GM23338 (cell line): Measurements from ENCODE around the gene CD83. TPM values are rescaled to one million over a fixed set of nuclear protein-coding genes. Genes with fewer than 3 reads are reported as not detected.
A peak's percentile ranks its signal among the peaks of the same experiment; 100 is the strongest.

ENCODE experiments used
- ATAC-seq: fragments of 200-7000 bp; cut with Tn5 transposase; 3 replicates; pipeline ENCODE4 v1.9.1; 2020
- DNase-seq: peaks from one replicate; pipeline ENCODE4 v3.0.0-alpha.2; 2015; ENCODE audit warnings: low spot score
- H2AFZ ChIP-seq: fragments of 200-600 bp; sonication (generic); 2 replicates; pipeline ENCODE4 v1.8.0; 2016; ENCODE audit warnings: antibody characterized with exemption, mild to moderate bottlenecking, moderate library complexity
- H3F3A ChIP-seq: fragments of 200-600 bp; sonication (generic); replicated peaks from 2 replicates; pipeline ENCODE4 v1.8.0; 2017; ENCODE audit warnings: antibody characterized with exemption, mixed run types, low read depth
- H3K27ac ChIP-seq: fragments of 200-600 bp; sonication (generic); 2 replicates; pipeline ENCODE4 v1.6.1; 2016; ENCODE audit warnings: low read depth
- H3K27me3 ChIP-seq: fragments of 200-600 bp; sonication (generic); 2 replicates; pipeline ENCODE4 v1.8.0; 2016; ENCODE audit warnings: mild to moderate bottlenecking, mixed run types, moderate library complexity; ENCODE audit not compliant: insufficient read depth
- H3K36me3 ChIP-seq: fragments of 200-600 bp; sonication (generic); 2 replicates; pipeline ENCODE4 v1.8.0; 2016; ENCODE audit warnings: mild to moderate bottlenecking; ENCODE audit not compliant: insufficient read depth
- H3K4me1 ChIP-seq: fragments of 200-600 bp; sonication (generic); 2 replicates; pipeline ENCODE4 v1.8.0; 2016; ENCODE audit warnings: mild to moderate bottlenecking, moderate library complexity; ENCODE audit not compliant: insufficient read depth
- H3K4me2 ChIP-seq: fragments of 200-600 bp; sonication (generic); 2 replicates; pipeline ENCODE4 v1.7.1; 2017; ENCODE audit warnings: mixed run types
- H3K4me3 ChIP-seq: fragments of 200-600 bp; sonication (generic); 2 replicates; pipeline ENCODE4 v1.6.1; 2016; ENCODE audit warnings: mixed run types
- H3K79me2 ChIP-seq: fragments of 200-600 bp; sonication (generic); replicated peaks from 2 replicates; pipeline ENCODE4 v1.8.0; 2017; ENCODE audit warnings: mild to moderate bottlenecking; ENCODE audit not compliant: insufficient read depth
- H3K9me2 ChIP-seq: fragments of 200-600 bp; sonication (generic); 2 replicates; pipeline ENCODE4 v1.8.0; 2017; ENCODE audit not compliant: insufficient read depth
- H4K20me1 ChIP-seq: fragments of 200-600 bp; sonication (generic); replicated peaks from 2 replicates; pipeline ENCODE4 v1.8.0; 2017; ENCODE audit warnings: mild to moderate bottlenecking; ENCODE audit not compliant: insufficient read depth
- H3K27ac Mint-ChIP-seq: 2 replicates; pipeline ENCODE4 v1.8.0; 2020; ENCODE audit warnings: inconsistent platforms, mild to moderate bottlenecking, moderate library complexity, mixed read lengths
- H3K27me3 Mint-ChIP-seq: 3 replicates; pipeline ENCODE4 v1.8.0; 2022; ENCODE audit warnings: low read depth, mild to moderate bottlenecking, moderate library complexity, mixed read lengths, inconsistent platforms; ENCODE audit not compliant: insufficient read depth, poor library complexity
- H3K36me3 Mint-ChIP-seq: 3 replicates; pipeline ENCODE4 v1.8.0; 2021; ENCODE audit warnings: low read depth, mild to moderate bottlenecking, inconsistent platforms, moderate library complexity, mixed read lengths
- H3K4me1 Mint-ChIP-seq: 3 replicates; pipeline ENCODE4 v1.8.0; 2020; ENCODE audit warnings: mild to moderate bottlenecking, inconsistent platforms, mixed read lengths
- H3K4me3 Mint-ChIP-seq: 3 replicates; pipeline ENCODE4 v1.8.0; 2021; ENCODE audit warnings: moderate library complexity, mild to moderate bottlenecking, inconsistent platforms, mixed read lengths
- H3K9me3 Mint-ChIP-seq: 3 replicates; pipeline ENCODE4 v1.8.0; 2020; ENCODE audit warnings: moderate library complexity, mild to moderate bottlenecking, inconsistent platforms, mixed read lengths
- CREB1 ChIP-seq: fragments of 250-450 bp; sonication (Bioruptor Pico); IDR thresholded peaks from 2 replicates; pipeline ENCODE4 v1.5.0; 2020; ENCODE audit warnings: low read depth, mild to moderate bottlenecking, moderate library complexity
- EZH2 ChIP-seq: fragments of 200-600 bp; sonication (generic); IDR thresholded peaks from one replicate; pipeline ENCODE4 v1.8.0; 2017; ENCODE audit warnings: antibody characterized with exemption, mild to moderate bottlenecking, low read depth; ENCODE audit not compliant: unreplicated experiment
- JUNB ChIP-seq: IDR thresholded peaks from one replicate; pipeline ENCODE4 v1.6.1; 2016; ENCODE audit warnings: antibody characterized with exemption; ENCODE audit not compliant: unreplicated experiment
- NANOG ChIP-seq: IDR thresholded peaks from 2 replicates; pipeline ENCODE4 v1.6.1; 2016; ENCODE audit warnings: antibody characterized with exemption, borderline replicate concordance
- POLR2AphosphoS5 ChIP-seq: IDR thresholded peaks from 2 replicates; pipeline ENCODE4 v1.6.1; 2016; ENCODE audit warnings: antibody characterized with exemption, low read depth
- STAT1 ChIP-seq: IDR thresholded peaks from one replicate; pipeline ENCODE4 v1.6.1; 2016; ENCODE audit warnings: antibody characterized with exemption; ENCODE audit not compliant: unreplicated experiment
- ZNF114 ChIP-seq: fragments of 250-450 bp; sonication (Bioruptor Pico); IDR thresholded peaks from 2 replicates; pipeline ENCODE4 v1.5.0; 2020; ENCODE audit warnings: mild to moderate bottlenecking, moderate library complexity
- ZNF331 ChIP-seq: fragments of 250-450 bp; sonication (Bioruptor Pico); IDR thresholded peaks from 2 replicates; pipeline ENCODE4 v1.5.0; 2020; ENCODE audit warnings: low read depth, mild to moderate bottlenecking, moderate library complexity
- polyA plus RNA-seq: library from polyadenylated mRNA; unstranded; fragments of >200 nt; fragmentation: Nextera tagmentation; extraction: Ambion mirVana; gene quantifications from 2 replicates; pipeline ENCODE4 v1.2.1, GENCODE V29; 2016
- total RNA-seq: library from RNA; depleted of rRNA; stranded (reverse); fragments of >200 nt; shearing (Covaris generic); gene quantifications from 2 replicates; pipeline ENCODE4 v1.2.3, GENCODE V29; 2014
- TF ChIP-seq, protein P1 (sequence below): IDR thresholded peaks from 2 replicates; pipeline ENCODE4 v1.6.1; 2016; ENCODE audit warnings: antibody characterized with exemption
- TF ChIP-seq, protein P2 (sequence below): IDR thresholded peaks from one replicate; pipeline ENCODE4 v1.6.1; 2018; ENCODE audit warnings: antibody characterized with exemption; ENCODE audit not compliant: unreplicated experiment
- TF ChIP-seq, protein P3 (sequence below), 2 experiments: fragments of 200-600 bp in 1 of 2; sonication (generic) in 1 of 2; conservative IDR thresholded peaks; 2 replicates each; pipeline versions ENCODE4 v1.5.1 to v1.6.1; 2016 to 2017; ENCODE audit warnings: antibody characterized with exemption in 2 of 2, low read depth in 2 of 2, mild to moderate bottlenecking in 2 of 2, moderate library complexity in 1 of 2

Gene CD83
- total and polyA plus RNA-seq, 2 experiments from 2014 or later, result 8.1 to 13.2 TPM

DNA sequence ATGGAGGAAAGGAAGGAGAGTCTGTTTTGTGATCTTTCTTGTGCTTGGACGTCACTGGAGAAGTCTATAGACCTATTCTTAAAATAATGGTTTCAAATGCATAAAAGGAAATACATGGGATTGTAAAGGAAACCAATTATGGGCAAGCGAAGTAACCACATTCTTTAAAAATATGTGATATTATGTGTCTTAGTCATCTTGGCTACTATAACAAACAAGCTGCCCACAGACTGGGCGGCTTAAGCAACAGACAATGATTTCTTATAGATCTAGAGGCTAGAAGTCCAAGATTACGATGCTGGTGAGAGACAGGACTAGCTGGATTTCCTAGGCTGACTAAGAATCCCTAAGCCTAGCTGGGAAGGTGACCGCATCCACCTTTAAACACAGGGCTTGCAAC is 49.4 kb upstream of the CD83 start:
- no peak overlapping the region for H3K27ac ChIP-seq
- no peak overlapping the region for H3K4me2 ChIP-seq
- no peaks in the 10 kb centered on the region for H3K9me2 ChIP-seq
- H3K36me3 ChIP-seq, result no peaks in the 10 kb centered on the region
- Mint-ChIP-seq H3K4me3 (no peak overlapping the region), H3K27me3 (peaks cover 5% of the 10 kb centered on the region), H3K4me1 (no peaks in the 10 kb centered on the region; the same call in 2 of the 3 replicates), H3K36me3 (no peaks in the 10 kb centered on the region), H3K9me3 (no peaks in the 10 kb centered on the region), H3K27ac (no peak overlapping the region)
- no peaks in the 10 kb centered on the region for H3K27me3 ChIP-seq
- H3F3A ChIP-seq, result no peaks in the 10 kb centered on the region
- no peak for DNase-seq
- no peak for ATAC-seq
- no peaks in the 10 kb centered on the region for H3K79me2 ChIP-seq
- H2AFZ ChIP-seq, result no peak overlapping the region
- H4K20me1 ChIP-seq, result no peaks in the 10 kb centered on the region
- TF ChIP-seq ZNF331 (CRISPR knock-in tag), result no peak
- TF ChIP-seq EZH2, result no peak
- TF ChIP-seq NANOG, result no peak
- TF ChIP-seq, protein P1, sequence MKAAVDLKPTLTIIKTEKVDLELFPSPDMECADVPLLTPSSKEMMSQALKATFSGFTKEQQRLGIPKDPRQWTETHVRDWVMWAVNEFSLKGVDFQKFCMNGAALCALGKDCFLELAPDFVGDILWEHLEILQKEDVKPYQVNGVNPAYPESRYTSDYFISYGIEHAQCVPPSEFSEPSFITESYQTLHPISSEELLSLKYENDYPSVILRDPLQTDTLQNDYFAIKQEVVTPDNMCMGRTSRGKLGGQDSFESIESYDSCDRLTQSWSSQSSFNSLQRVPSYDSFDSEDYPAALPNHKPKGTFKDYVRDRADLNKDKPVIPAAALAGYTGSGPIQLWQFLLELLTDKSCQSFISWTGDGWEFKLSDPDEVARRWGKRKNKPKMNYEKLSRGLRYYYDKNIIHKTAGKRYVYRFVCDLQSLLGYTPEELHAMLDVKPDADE, result no peak
- no peak for TF ChIP-seq ZNF114 (CRISPR knock-in tag)
- TF ChIP-seq POLR2AphosphoS5, result no peak
- TF ChIP-seq, protein P2, sequence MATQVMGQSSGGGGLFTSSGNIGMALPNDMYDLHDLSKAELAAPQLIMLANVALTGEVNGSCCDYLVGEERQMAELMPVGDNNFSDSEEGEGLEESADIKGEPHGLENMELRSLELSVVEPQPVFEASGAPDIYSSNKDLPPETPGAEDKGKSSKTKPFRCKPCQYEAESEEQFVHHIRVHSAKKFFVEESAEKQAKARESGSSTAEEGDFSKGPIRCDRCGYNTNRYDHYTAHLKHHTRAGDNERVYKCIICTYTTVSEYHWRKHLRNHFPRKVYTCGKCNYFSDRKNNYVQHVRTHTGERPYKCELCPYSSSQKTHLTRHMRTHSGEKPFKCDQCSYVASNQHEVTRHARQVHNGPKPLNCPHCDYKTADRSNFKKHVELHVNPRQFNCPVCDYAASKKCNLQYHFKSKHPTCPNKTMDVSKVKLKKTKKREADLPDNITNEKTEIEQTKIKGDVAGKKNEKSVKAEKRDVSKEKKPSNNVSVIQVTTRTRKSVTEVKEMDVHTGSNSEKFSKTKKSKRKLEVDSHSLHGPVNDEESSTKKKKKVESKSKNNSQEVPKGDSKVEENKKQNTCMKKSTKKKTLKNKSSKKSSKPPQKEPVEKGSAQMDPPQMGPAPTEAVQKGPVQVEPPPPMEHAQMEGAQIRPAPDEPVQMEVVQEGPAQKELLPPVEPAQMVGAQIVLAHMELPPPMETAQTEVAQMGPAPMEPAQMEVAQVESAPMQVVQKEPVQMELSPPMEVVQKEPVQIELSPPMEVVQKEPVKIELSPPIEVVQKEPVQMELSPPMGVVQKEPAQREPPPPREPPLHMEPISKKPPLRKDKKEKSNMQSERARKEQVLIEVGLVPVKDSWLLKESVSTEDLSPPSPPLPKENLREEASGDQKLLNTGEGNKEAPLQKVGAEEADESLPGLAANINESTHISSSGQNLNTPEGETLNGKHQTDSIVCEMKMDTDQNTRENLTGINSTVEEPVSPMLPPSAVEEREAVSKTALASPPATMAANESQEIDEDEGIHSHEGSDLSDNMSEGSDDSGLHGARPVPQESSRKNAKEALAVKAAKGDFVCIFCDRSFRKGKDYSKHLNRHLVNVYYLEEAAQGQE, result no peak
- TF ChIP-seq STAT1, result no peak
- TF ChIP-seq JUNB, result no peak
- H3K4me1 ChIP-seq, result no peaks in the 10 kb centered on the region
- H3K4me3 ChIP-seq, result no peak overlapping the region

DNA sequence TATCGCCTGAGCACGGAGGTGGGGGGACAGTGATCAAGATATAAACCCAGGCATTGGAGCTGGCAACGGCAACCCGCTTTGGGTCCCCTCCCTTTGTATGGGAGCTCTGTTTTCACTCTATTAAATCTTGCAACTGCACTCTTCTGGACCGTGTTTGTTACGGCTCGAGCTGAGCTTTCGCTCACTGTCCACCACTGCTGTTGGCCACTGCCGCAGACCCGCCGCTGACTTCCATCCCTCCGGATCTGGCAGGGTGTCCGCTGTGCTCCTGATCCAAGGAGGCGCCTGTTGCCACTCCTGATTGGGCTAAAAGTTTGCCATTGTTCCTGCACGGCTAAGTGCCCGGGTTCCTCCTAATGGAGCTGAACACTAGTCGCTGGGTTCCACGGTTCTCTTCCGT is 48.9 kb upstream of the CD83 start:
- Histone ChIP-seq H3K36me3 (no peaks in the 10 kb centered on the region), H3K4me3 (no peak overlapping the region), H3K4me2 (no peak overlapping the region), H3K79me2 (no peaks in the 10 kb centered on the region), H3K27me3 (no peaks in the 10 kb centered on the region), H2AFZ (0 out of 2 replicates have a peak overlapping the region, but pooled peaks have one; percentile 13), H3F3A (no peaks in the 10 kb centered on the region), H3K9me2 (no peaks in the 10 kb centered on the region), H4K20me1 (no peaks in the 10 kb centered on the region), H3K4me1 (no peaks in the 10 kb centered on the region), H3K27ac (no peak overlapping the region)
- H3K27me3 Mint-ChIP-seq, result peaks cover 5% of the 10 kb centered on the region
- DNase-seq (no peak), ATAC-seq (no peak)
- no peak overlapping the region for H3K4me3 Mint-ChIP-seq
- no peaks in the 10 kb centered on the region for H3K36me3 Mint-ChIP-seq
- H3K9me3 Mint-ChIP-seq, result no peaks in the 10 kb centered on the region
- H3K27ac Mint-ChIP-seq, result no peak overlapping the region
- H3K4me1 Mint-ChIP-seq, result no peaks in the 10 kb centered on the region; the same call in 2 of the 3 replicates
- TF ChIP-seq POLR2AphosphoS5 (no peak), EZH2 (no peak), ZNF331 (CRISPR knock-in tag) (no peak), CREB1 (CRISPR knock-in tag) (no peak), JUNB (no peak)
- TF ChIP-seq, protein P3, sequence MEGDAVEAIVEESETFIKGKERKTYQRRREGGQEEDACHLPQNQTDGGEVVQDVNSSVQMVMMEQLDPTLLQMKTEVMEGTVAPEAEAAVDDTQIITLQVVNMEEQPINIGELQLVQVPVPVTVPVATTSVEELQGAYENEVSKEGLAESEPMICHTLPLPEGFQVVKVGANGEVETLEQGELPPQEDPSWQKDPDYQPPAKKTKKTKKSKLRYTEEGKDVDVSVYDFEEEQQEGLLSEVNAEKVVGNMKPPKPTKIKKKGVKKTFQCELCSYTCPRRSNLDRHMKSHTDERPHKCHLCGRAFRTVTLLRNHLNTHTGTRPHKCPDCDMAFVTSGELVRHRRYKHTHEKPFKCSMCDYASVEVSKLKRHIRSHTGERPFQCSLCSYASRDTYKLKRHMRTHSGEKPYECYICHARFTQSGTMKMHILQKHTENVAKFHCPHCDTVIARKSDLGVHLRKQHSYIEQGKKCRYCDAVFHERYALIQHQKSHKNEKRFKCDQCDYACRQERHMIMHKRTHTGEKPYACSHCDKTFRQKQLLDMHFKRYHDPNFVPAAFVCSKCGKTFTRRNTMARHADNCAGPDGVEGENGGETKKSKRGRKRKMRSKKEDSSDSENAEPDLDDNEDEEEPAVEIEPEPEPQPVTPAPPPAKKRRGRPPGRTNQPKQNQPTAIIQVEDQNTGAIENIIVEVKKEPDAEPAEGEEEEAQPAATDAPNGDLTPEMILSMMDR (conservative IDR thresholded peaks at IDR 0.05; ENCODE audit: low read depth in 2 of 2), result no peak
